Measurements from ENCODE around the gene COQ3. TPM values are rescaled to one million over a fixed set of nuclear protein-coding genes. Genes with fewer than 3 reads are reported as not detected.
A peak's percentile ranks its signal among the peaks of the same experiment; 100 is the strongest.

Gene COQ3
- total RNA-seq, 1 donor from 2014 or later: 4.8 TPM

- Mint-ChIP-seq H3K27ac (no peak overlapping the region), H3K36me3 (ENCODE audit: insufficient read depth) (peaks cover 2% of the 10 kb centered on the region)
Measured at GRCh38 chr6:99334526-99335127, 59.4 kb downstream of the COQ3 start.

GRCh38 chr6:99333068-99333467 lies 60.9 kb downstream of the COQ3 start:
- H3K27me3 Mint-ChIP-seq: no peaks in the 10 kb centered on the region
- TF ChIP-seq, protein P1, sequence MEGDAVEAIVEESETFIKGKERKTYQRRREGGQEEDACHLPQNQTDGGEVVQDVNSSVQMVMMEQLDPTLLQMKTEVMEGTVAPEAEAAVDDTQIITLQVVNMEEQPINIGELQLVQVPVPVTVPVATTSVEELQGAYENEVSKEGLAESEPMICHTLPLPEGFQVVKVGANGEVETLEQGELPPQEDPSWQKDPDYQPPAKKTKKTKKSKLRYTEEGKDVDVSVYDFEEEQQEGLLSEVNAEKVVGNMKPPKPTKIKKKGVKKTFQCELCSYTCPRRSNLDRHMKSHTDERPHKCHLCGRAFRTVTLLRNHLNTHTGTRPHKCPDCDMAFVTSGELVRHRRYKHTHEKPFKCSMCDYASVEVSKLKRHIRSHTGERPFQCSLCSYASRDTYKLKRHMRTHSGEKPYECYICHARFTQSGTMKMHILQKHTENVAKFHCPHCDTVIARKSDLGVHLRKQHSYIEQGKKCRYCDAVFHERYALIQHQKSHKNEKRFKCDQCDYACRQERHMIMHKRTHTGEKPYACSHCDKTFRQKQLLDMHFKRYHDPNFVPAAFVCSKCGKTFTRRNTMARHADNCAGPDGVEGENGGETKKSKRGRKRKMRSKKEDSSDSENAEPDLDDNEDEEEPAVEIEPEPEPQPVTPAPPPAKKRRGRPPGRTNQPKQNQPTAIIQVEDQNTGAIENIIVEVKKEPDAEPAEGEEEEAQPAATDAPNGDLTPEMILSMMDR (IDR thresholded peaks at IDR 0.05; ENCODE audit: unreplicated experiment): no peak
- H3K27ac Mint-ChIP-seq: no peak overlapping the region
- H3K36me3 Mint-ChIP-seq (ENCODE audit: insufficient read depth): no peaks in the 10 kb centered on the region
- no peak for DNase-seq (ENCODE audit: low spot score, unreplicated experiment)
- peaks cover 17% of the 10 kb centered on the region for H3K4me1 Mint-ChIP-seq (ENCODE audit: low read depth)
- no peaks in the 10 kb centered on the region for H3K9me3 Mint-ChIP-seq (ENCODE audit: low read depth)
- no peak overlapping the region for H3K4me3 Mint-ChIP-seq (ENCODE audit: low read depth)

More at GRCh38 chr6:99334526-99335127, 59.4 kb downstream of the COQ3 start:
- DNase-seq (ENCODE audit: low spot score, unreplicated experiment): no peak
- H3K27me3 Mint-ChIP-seq: no peaks in the 10 kb centered on the region
- H3K4me1 Mint-ChIP-seq (ENCODE audit: low read depth): peaks cover 16% of the 10 kb centered on the region
- no peaks in the 10 kb centered on the region for H3K9me3 Mint-ChIP-seq (ENCODE audit: low read depth)
- no peak overlapping the region for H3K4me3 Mint-ChIP-seq (ENCODE audit: low read depth)
- TF ChIP-seq, protein P1 (IDR thresholded peaks at IDR 0.05; ENCODE audit: unreplicated experiment): peak; percentile 60

DNA sequence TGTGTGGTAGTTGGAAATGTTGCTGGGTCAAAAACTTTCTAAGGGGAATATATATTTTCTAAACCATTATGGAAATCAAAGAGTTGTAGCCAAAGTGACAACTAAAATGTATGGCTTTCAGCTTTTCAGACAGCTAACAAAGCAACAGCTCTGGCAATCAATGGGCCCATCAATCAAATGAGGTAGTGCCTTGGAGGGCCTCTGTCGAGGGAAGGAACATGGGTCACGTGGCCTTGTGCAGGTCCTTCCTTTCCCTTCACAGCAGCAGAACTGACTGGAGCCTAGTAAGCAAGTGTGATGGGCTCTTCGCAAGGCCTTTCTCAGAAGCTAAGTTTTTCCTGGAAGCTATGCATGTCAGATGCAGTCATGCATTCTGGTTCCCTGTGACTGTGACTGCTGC lies 62.5 kb downstream of the COQ3 start:
- Mint-ChIP-seq H3K4me1 (ENCODE audit: low read depth) (peaks cover 15% of the 10 kb centered on the region), H3K4me3 (ENCODE audit: low read depth) (no peak overlapping the region), H3K27me3 (no peaks in the 10 kb centered on the region), H3K27ac (peak overlapping the region; percentile 88), H3K9me3 (ENCODE audit: low read depth) (no peaks in the 10 kb centered on the region), H3K36me3 (ENCODE audit: insufficient read depth) (no peaks in the 10 kb centered on the region)
- DNase-seq (ENCODE audit: low spot score, unreplicated experiment): no peak
- TF ChIP-seq, protein P1 (IDR thresholded peaks at IDR 0.05; ENCODE audit: unreplicated experiment): no peak

GRCh38 chr6:99330159-99330558 lies 63.8 kb downstream of the COQ3 start:
- Mint-ChIP-seq H3K4me1 (ENCODE audit: low read depth) (peaks cover 15% of the 10 kb centered on the region), H3K36me3 (ENCODE audit: insufficient read depth) (peaks cover 1% of the 10 kb centered on the region), H3K4me3 (ENCODE audit: low read depth) (no peak overlapping the region), H3K27ac (no peak overlapping the region), H3K9me3 (ENCODE audit: low read depth) (no peaks in the 10 kb centered on the region), H3K27me3 (no peaks in the 10 kb centered on the region)
- no peak for DNase-seq (ENCODE audit: low spot score, unreplicated experiment)
- TF ChIP-seq, protein P1 (IDR thresholded peaks at IDR 0.05; ENCODE audit: unreplicated experiment): peak; percentile 69

GRCh38 chr6:99324996-99325395 lies 69.0 kb downstream of the COQ3 start:
- DNase-seq (ENCODE audit: low spot score, unreplicated experiment): no peak
- no peak overlapping the region for H3K27ac Mint-ChIP-seq
- H3K36me3 Mint-ChIP-seq (ENCODE audit: insufficient read depth): peaks cover 7% of the 10 kb centered on the region
- H3K4me3 Mint-ChIP-seq (ENCODE audit: low read depth): no peak overlapping the region
- no peaks in the 10 kb centered on the region for H3K9me3 Mint-ChIP-seq (ENCODE audit: low read depth)
- TF ChIP-seq, protein P1 (IDR thresholded peaks at IDR 0.05; ENCODE audit: unreplicated experiment): peak; percentile 17
- no peaks in the 10 kb centered on the region for H3K27me3 Mint-ChIP-seq
- H3K4me1 Mint-ChIP-seq (ENCODE audit: low read depth): peaks cover 1% of the 10 kb centered on the region

Other genes starting within 250 kb of the COQ3 start
- gene FAXC, start 44.5 kb downstream of the COQ3 start, total RNA-seq: 20.7 and 23.9 TPM in 2 replicates
- gene PNISR, start 31.1 kb upstream of the COQ3 start, total RNA-seq: 207 and 213 TPM in 2 replicates
- 14.5 and 16.5 TPM in 2 replicates for gene USP45, start 121.2 kb upstream of the COQ3 start, total RNA-seq
- gene CCNC, start 174.5 kb upstream of the COQ3 start, total RNA-seq: 73.0 and 74.5 TPM in 2 replicates
- gene PRDM13, start 212.6 kb upstream of the COQ3 start, total RNA-seq: not detected in 2 replicates